Loucy (cell line): ENCODE results near the gene CAPN14.

Experiments used
- H2AFZ ChIP-seq: fragments of 200-600 bp; sonication (generic); 2 replicates; pipeline ENCODE4 v1.6.0; 2016; ENCODE audit warnings: antibody characterized with exemption, mild to moderate bottlenecking, low read length, moderate library complexity
- H3F3A ChIP-seq: fragments of 200-600 bp; 2 replicates; pipeline ENCODE4 v1.6.0; 2016; ENCODE audit warnings: antibody characterized with exemption, low read depth, mild to moderate bottlenecking
- H3K27me3 ChIP-seq: fragments of 200-600 bp; sonication (generic); 2 replicates; pipeline ENCODE4 v1.6.1; 2014; ENCODE audit warnings: low read length, mild to moderate bottlenecking; ENCODE audit not compliant: insufficient read depth, poor library complexity, severe bottlenecking
- H3K36me3 ChIP-seq: fragments of 200-600 bp; sonication (generic); 2 replicates; pipeline ENCODE4 v1.6.1; 2016; ENCODE audit warnings: low read length; ENCODE audit not compliant: insufficient read depth
- H3K4me1 ChIP-seq: fragments of 200-600 bp; sonication (generic); 2 replicates; pipeline ENCODE4 v1.5.1; 2014; ENCODE audit warnings: low read length, mild to moderate bottlenecking; ENCODE audit not compliant: insufficient read depth, poor library complexity, severe bottlenecking
- H3K4me2 ChIP-seq: fragments of 200-600 bp; sonication (generic); 2 replicates; pipeline ENCODE4 v1.6.0; 2014; ENCODE audit warnings: antibody characterized with exemption, low read length, low read depth, mild to moderate bottlenecking; ENCODE audit not compliant: poor library complexity, severe bottlenecking
- H3K4me3 ChIP-seq: fragments of 200-600 bp; sonication (generic); 2 replicates; pipeline ENCODE4 v1.5.1; 2014; ENCODE audit warnings: low read length, mild to moderate bottlenecking, mixed read lengths; ENCODE audit not compliant: poor library complexity, severe bottlenecking
- H3K79me2 ChIP-seq: fragments of 200-600 bp; sonication (generic); 2 replicates; pipeline ENCODE4 v1.6.1; 2014; ENCODE audit warnings: low read length; ENCODE audit not compliant: insufficient read depth
- H3K9ac ChIP-seq: fragments of 200-600 bp; sonication (generic); 2 replicates; pipeline ENCODE4 v1.6.0; 2014; ENCODE audit warnings: mild to moderate bottlenecking, low read depth, low read length, moderate library complexity; ENCODE audit not compliant: poor library complexity, severe bottlenecking
- H3K9me2 ChIP-seq: fragments of 200-600 bp; sonication (generic); replicated peaks from 2 replicates; pipeline ENCODE4 v1.6.1; 2016; ENCODE audit warnings: low read depth, low read length, mixed read lengths
- H3K9me3 ChIP-seq: fragments of 200-600 bp; sonication (generic); 2 replicates; pipeline ENCODE4 v1.6.1; 2014; ENCODE audit warnings: mild to moderate bottlenecking, antibody characterized with exemption, low read length, low read depth; ENCODE audit not compliant: insufficient read depth
- H4K20me1 ChIP-seq: fragments of 200-600 bp; sonication (generic); 2 replicates; pipeline ENCODE4 v1.6.0; 2014; ENCODE audit warnings: antibody characterized with exemption, low read length, mild to moderate bottlenecking; ENCODE audit not compliant: insufficient read depth, poor library complexity, severe bottlenecking
- EZH2phosphoT487 ChIP-seq: fragments of 200-600 bp; IDR thresholded peaks from 2 replicates; pipeline ENCODE4 v1.6.1; 2018; ENCODE audit warnings: antibody characterized with exemption, mild to moderate bottlenecking, moderate library complexity, borderline replicate concordance
- TF ChIP-seq, protein P1 (sequence below): fragments of 200-600 bp; sonication (generic); conservative IDR thresholded peaks from 2 replicates; pipeline ENCODE4 v1.5.1; 2014; ENCODE audit warnings: mild to moderate bottlenecking, antibody characterized with exemption, low read length

Gene CAPN14

DNA sequence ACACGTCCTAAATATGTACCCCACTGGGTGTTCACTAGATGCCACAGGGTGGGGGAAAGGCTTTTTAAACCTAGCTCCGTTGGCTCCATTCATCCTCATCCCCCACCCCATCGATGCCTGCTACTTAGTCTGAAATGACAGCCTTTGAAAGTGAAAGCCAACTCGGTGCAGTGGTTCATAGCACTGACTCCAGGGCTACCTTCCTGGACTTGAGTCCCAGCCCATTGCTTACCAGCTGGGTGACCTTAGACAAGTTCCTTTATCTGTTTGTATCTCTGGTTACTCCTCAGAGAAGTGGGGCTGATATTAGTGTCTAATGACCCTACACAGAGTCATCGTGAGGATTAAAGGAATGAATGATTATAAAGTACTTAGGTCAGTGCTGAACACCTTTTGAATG, 41.0 kb upstream of the CAPN14 start:
- Histone ChIP-seq H4K20me1 (no peaks in the 10 kb centered on the region), H3K36me3 (no peaks in the 10 kb centered on the region), H3K9me3 (no peaks in the 10 kb centered on the region), H3K79me2 (no peaks in the 10 kb centered on the region), H3F3A (no peaks in the 10 kb centered on the region), H3K4me1 (no peaks in the 10 kb centered on the region), H3K4me2 (no peak overlapping the region), H3K9ac (no peak overlapping the region), H3K27me3 (no peaks in the 10 kb centered on the region), H3K4me3 (no peak overlapping the region), H3K9me2 (no peaks in the 10 kb centered on the region), H2AFZ (no peak overlapping the region)
- TF ChIP-seq, protein P1, sequence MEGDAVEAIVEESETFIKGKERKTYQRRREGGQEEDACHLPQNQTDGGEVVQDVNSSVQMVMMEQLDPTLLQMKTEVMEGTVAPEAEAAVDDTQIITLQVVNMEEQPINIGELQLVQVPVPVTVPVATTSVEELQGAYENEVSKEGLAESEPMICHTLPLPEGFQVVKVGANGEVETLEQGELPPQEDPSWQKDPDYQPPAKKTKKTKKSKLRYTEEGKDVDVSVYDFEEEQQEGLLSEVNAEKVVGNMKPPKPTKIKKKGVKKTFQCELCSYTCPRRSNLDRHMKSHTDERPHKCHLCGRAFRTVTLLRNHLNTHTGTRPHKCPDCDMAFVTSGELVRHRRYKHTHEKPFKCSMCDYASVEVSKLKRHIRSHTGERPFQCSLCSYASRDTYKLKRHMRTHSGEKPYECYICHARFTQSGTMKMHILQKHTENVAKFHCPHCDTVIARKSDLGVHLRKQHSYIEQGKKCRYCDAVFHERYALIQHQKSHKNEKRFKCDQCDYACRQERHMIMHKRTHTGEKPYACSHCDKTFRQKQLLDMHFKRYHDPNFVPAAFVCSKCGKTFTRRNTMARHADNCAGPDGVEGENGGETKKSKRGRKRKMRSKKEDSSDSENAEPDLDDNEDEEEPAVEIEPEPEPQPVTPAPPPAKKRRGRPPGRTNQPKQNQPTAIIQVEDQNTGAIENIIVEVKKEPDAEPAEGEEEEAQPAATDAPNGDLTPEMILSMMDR, result no peak
- TF ChIP-seq EZH2phosphoT487, result no peak

DNA sequence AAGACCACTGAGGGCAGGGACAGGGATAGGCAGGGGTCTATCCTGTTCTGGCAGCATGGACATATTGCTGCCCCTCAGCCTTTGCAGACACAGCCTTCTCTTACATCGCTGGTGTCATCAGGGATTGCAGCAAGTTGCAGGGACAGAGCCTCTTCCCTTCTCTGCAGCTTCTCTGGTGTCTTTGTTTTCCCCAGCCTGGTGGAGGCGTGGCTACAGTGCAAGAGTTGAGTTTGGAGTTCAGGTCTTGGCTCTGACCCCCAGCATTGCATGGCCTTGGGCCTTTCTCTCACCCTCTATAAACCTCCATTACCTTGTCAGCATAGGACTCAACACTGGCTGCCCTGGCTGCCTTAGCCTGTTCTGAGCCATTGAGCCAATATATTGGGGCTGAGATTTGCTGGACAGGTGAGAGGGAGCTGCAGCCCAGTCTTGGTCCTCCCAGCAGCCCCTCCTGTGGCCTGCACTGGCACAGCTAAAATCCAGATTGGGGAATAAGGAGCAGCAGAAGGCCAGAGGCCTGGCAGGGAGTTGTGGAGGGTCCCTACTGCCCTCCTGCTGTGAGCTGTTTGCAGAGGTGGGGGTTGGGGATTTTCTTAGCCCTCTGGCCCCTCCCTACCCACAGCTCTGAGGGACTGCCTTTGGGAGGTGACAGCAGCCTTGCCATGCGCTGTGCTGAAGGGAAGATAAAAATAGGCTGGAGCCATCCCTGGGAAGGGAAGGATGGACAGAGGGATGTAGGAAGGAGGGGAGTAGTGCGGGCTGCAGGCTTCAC, 39.5 kb upstream of the CAPN14 start:
- Histone ChIP-seq H3K4me2 (no peak overlapping the region), H4K20me1 (no peaks in the 10 kb centered on the region), H2AFZ (no peak overlapping the region), H3K9ac (no peak overlapping the region), H3K9me3 (no peaks in the 10 kb centered on the region), H3K4me1 (no peaks in the 10 kb centered on the region), H3K79me2 (no peaks in the 10 kb centered on the region), H3K27me3 (no peaks in the 10 kb centered on the region), H3F3A (no peaks in the 10 kb centered on the region), H3K9me2 (no peaks in the 10 kb centered on the region), H3K36me3 (no peaks in the 10 kb centered on the region), H3K4me3 (no peak overlapping the region)
- no peak for TF ChIP-seq EZH2phosphoT487
- TF ChIP-seq, protein P1, result no peak

DNA sequence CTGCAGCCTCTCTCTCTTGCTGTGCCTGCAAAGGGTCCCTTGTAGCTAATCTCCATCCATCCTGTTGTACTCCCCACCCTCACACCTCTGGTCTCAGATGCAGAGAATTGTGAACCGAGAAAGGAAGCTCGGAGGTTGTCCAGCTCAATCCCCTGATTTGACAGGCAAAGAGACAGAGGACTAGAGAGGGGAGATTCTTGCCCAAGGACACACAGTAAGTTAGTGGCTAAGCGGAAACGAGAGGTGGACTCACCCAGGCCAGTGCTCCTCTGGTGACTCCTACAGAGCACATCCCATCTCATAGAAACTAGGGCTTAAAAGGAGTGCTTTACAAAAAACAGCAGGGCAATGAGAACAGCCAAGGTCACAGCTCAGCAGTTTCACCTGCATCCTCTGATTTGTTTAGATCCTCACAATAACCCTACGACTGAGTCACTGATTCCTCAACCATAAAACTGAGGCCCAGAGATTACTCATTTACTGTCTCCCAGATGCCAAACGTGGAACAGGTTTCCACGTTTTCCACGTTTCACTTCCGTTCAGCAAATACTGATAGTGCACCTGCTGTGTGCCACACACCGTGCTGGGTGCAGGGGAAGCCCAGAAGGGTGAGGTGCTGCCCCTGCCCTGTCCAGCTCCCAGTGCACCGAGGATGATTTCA, 38.7 kb upstream of the CAPN14 start:
- Histone ChIP-seq H3K4me2 (no peak overlapping the region), H2AFZ (no peak overlapping the region), H3K9ac (no peak overlapping the region), H3K4me3 (no peak overlapping the region), H3K36me3 (no peaks in the 10 kb centered on the region), H3K9me2 (no peaks in the 10 kb centered on the region), H3K4me1 (no peaks in the 10 kb centered on the region), H3K27me3 (no peaks in the 10 kb centered on the region), H3F3A (no peaks in the 10 kb centered on the region), H4K20me1 (no peaks in the 10 kb centered on the region), H3K9me3 (no peaks in the 10 kb centered on the region), H3K79me2 (no peaks in the 10 kb centered on the region)
- no peak for TF ChIP-seq EZH2phosphoT487
- TF ChIP-seq, protein P1, result no peak
